HL-60 (cell line): ENCODE results near the gene MARCHF3.

Experiments used
- DNase-seq, 2 experiments: peaks; one replicate each; pipeline ENCODE4 v3.0.0-alpha.2; 2010 to 2020; ENCODE audit warnings: low read depth in 1 of 2, low spot score in 1 of 2
- H3K27ac ChIP-seq: fragments of 250-450 bp; sonication (Bioruptor Pico); replicated peaks from 2 replicates; pipeline ENCODE4 v1.5.1; 2020; ENCODE audit warnings: mild to moderate bottlenecking, moderate library complexity
- H3K27me3 ChIP-seq: fragments of 250-450 bp; sonication (Bioruptor Pico); 2 replicates; pipeline ENCODE4 v1.5.1; 2021; ENCODE audit warnings: mild to moderate bottlenecking, moderate library complexity; ENCODE audit not compliant: insufficient read depth, poor library complexity, severe bottlenecking
- H3K4me3 ChIP-seq: replicated peaks from 2 replicates; pipeline ENCODE4 v1.5.1; 2011; ENCODE audit warnings: mild to moderate bottlenecking, control low read depth, low read length; ENCODE audit not compliant: insufficient read depth
- CTCF ChIP-seq: IDR thresholded peaks from one replicate; pipeline ENCODE4 v1.5.1; 2011; ENCODE audit warnings: low read length, control low read depth, inconsistent platforms; ENCODE audit not compliant: insufficient read depth
- GABPA ChIP-seq: IDR thresholded peaks from 2 replicates; pipeline ENCODE4 v1.6.1; 2012; ENCODE audit warnings: low read depth
- POLR2AphosphoS5 ChIP-seq: IDR thresholded peaks from 2 replicates; pipeline ENCODE4 v1.6.1; 2012; ENCODE audit warnings: low read depth
- REST ChIP-seq: IDR thresholded peaks from 2 replicates; pipeline ENCODE4 v1.6.1; 2012; ENCODE audit warnings: low read depth; ENCODE audit not compliant: insufficient replicate concordance
- SPI1 ChIP-seq: IDR thresholded peaks from 2 replicates; pipeline ENCODE4 v1.6.1; 2012; ENCODE audit warnings: low read depth, mild to moderate bottlenecking, borderline replicate concordance

The MARCHF3 gene

GRCh38 chr5:126858441-126858840 lies 171.9 kb downstream of the MARCHF3 start:
- TF ChIP-seq REST (no peak), CTCF (no peak), POLR2AphosphoS5 (no peak), SPI1 (no peak), GABPA (no peak)
- H3K27me3 ChIP-seq, result no peaks in the 10 kb centered on the region
- no peak overlapping the region for H3K4me3 ChIP-seq
- H3K27ac ChIP-seq, result no peak overlapping the region
- DNase-seq, result no peak

GRCh38 chr5:126857472-126858410 lies 172.6 kb downstream of the MARCHF3 start:
- TF ChIP-seq GABPA (no peak), POLR2AphosphoS5 (no peak), CTCF (no peak), REST (no peak), SPI1 (no peak)
- H3K27me3 ChIP-seq, result no peaks in the 10 kb centered on the region
- H3K4me3 ChIP-seq, result no peak overlapping the region
- no peak overlapping the region for H3K27ac ChIP-seq
- DNase-seq, result no peak

- Histone ChIP-seq H3K27ac (no peak overlapping the region), H3K4me3 (no peak overlapping the region), H3K27me3 (no peaks in the 10 kb centered on the region)
- no peak for TF ChIP-seq SPI1
- TF ChIP-seq GABPA, result no peak
- no peak for TF ChIP-seq REST
- TF ChIP-seq POLR2AphosphoS5, result no peak
- no peak for DNase-seq
Measured at GRCh38 chr5:126855266-126855665, 175.1 kb downstream of the MARCHF3 start.
